Effector memory CD4-positive, alpha-beta T cell (primary cell): ENCODE results near the gene SMC2.
A peak's percentile ranks its signal among the peaks of the same experiment; 100 is the strongest.

Experiments
- DNase-seq, 3 donors: peaks; one replicate each; pipeline ENCODE4 v3.0.0-alpha.2; 2020
- H3K27ac ChIP-seq: 2 replicates; pipeline ENCODE4 v1.7.0; 2013; ENCODE audit warnings: mild to moderate bottlenecking, low read length, moderate library complexity; ENCODE audit not compliant: insufficient read depth, poor library complexity, severe bottlenecking
- H3K27me3 ChIP-seq: replicated peaks from 2 replicates; pipeline ENCODE4 v1.7.0; 2013; ENCODE audit warnings: mild to moderate bottlenecking, low read length; ENCODE audit not compliant: insufficient read depth, control insufficient read depth, poor library complexity, severe bottlenecking
- H3K36me3 ChIP-seq: 2 replicates; pipeline ENCODE4 v1.7.0; 2013; ENCODE audit warnings: mild to moderate bottlenecking, low read length, moderate library complexity; ENCODE audit not compliant: control insufficient read depth, insufficient read depth
- H3K4me1 ChIP-seq: 2 replicates; pipeline ENCODE4 v1.7.0; 2013; ENCODE audit warnings: low read length, mild to moderate bottlenecking; ENCODE audit not compliant: control insufficient read depth, insufficient read depth, poor library complexity, severe bottlenecking
- H3K4me3 ChIP-seq: 2 replicates; pipeline ENCODE4 v1.7.0; 2013; ENCODE audit warnings: low read length, low read depth, mild to moderate bottlenecking; ENCODE audit not compliant: insufficient read depth, poor library complexity, severe bottlenecking
- H3K9me3 ChIP-seq: 2 replicates; pipeline ENCODE4 v1.7.0; 2013; ENCODE audit warnings: mild to moderate bottlenecking, low read length, moderate library complexity; ENCODE audit not compliant: control insufficient read depth

The SMC2 gene

GRCh38 chr9:104094534-104095015, 466 bp downstream of the SMC2 start:
- no peaks in the 10 kb centered on the region for H3K9me3 ChIP-seq
- H3K4me1 ChIP-seq = peaks cover 6% of the 10 kb centered on the region
- H3K4me3 ChIP-seq = peak overlapping the region; percentile 79
- peak overlapping the region; percentile 92 for H3K27ac ChIP-seq
- no peaks in the 10 kb centered on the region for H3K36me3 ChIP-seq
- H3K27me3 ChIP-seq = no peaks in the 10 kb centered on the region
- DNase-seq = no peak

- no peak for DNase-seq
- H3K9me3 ChIP-seq = no peaks in the 10 kb centered on the region
- H3K27ac ChIP-seq = no peak overlapping the region
- H3K4me1 ChIP-seq = no peaks in the 10 kb centered on the region
- no peaks in the 10 kb centered on the region for H3K27me3 ChIP-seq
- H3K4me3 ChIP-seq = no peak overlapping the region
- peaks cover 5% of the 10 kb centered on the region for H3K36me3 ChIP-seq
These were observed 5.5 kb downstream of the SMC2 start for GRCh38 chr9:104099630-104100029.

- Histone ChIP-seq H3K9me3 (no peaks in the 10 kb centered on the region), H3K4me3 (no peak overlapping the region), H3K4me1 (no peaks in the 10 kb centered on the region), H3K27ac (no peak overlapping the region), H3K27me3 (no peaks in the 10 kb centered on the region), H3K36me3 (peaks cover 10% of the 10 kb centered on the region)
- no peak for DNase-seq
These were observed 10.3 kb downstream of the SMC2 start for GRCh38 chr9:104104360-104104759.

- Histone ChIP-seq H3K4me3 (no peak overlapping the region), H3K4me1 (no peaks in the 10 kb centered on the region), H3K27me3 (no peaks in the 10 kb centered on the region), H3K27ac (no peak overlapping the region), H3K36me3 (peaks cover 10% of the 10 kb centered on the region), H3K9me3 (no peaks in the 10 kb centered on the region)
- DNase-seq = no peak
These were observed 13.7 kb downstream of the SMC2 start for GRCh38 chr9:104107799-104108198.

- DNase-seq = no peak
- H3K36me3 ChIP-seq = peaks cover 10% of the 10 kb centered on the region
These were observed 14.2 kb downstream of the SMC2 start for GRCh38 chr9:104108315-104108714.

GRCh38 chr9:104110509-104110908, 16.4 kb downstream of the SMC2 start:
- no peaks in the 10 kb centered on the region for H3K27me3 ChIP-seq
- no peak overlapping the region for H3K27ac ChIP-seq
- H3K4me3 ChIP-seq = no peak overlapping the region
- H3K9me3 ChIP-seq = no peaks in the 10 kb centered on the region
- DNase-seq = no peak
- peaks cover 4% of the 10 kb centered on the region for H3K36me3 ChIP-seq
- no peaks in the 10 kb centered on the region for H3K4me1 ChIP-seq

More at GRCh38 chr9:104108315-104108714, 14.2 kb downstream of the SMC2 start:
- H3K4me3 ChIP-seq = no peak overlapping the region
- H3K9me3 ChIP-seq = no peaks in the 10 kb centered on the region
- H3K27ac ChIP-seq = no peak overlapping the region
- no peaks in the 10 kb centered on the region for H3K4me1 ChIP-seq
- no peaks in the 10 kb centered on the region for H3K27me3 ChIP-seq

GRCh38 chr9:104118916-104119315, 24.8 kb downstream of the SMC2 start:
- Histone ChIP-seq H3K4me1 (no peaks in the 10 kb centered on the region), H3K27ac (no peak overlapping the region), H3K36me3 (peaks cover 11% of the 10 kb centered on the region), H3K27me3 (no peaks in the 10 kb centered on the region), H3K9me3 (no peaks in the 10 kb centered on the region), H3K4me3 (no peak overlapping the region)
- DNase-seq = no peak

GRCh38 chr9:104121022-104121421, 26.9 kb downstream of the SMC2 start:
- no peaks in the 10 kb centered on the region for H3K27me3 ChIP-seq
- DNase-seq = no peak
- peaks cover 18% of the 10 kb centered on the region for H3K36me3 ChIP-seq
- no peak overlapping the region for H3K27ac ChIP-seq
- no peak overlapping the region for H3K4me3 ChIP-seq
- H3K9me3 ChIP-seq = no peaks in the 10 kb centered on the region
- H3K4me1 ChIP-seq = no peaks in the 10 kb centered on the region

GRCh38 chr9:104138243-104138868, 44.2 kb downstream of the SMC2 start:
- Histone ChIP-seq H3K9me3 (no peaks in the 10 kb centered on the region), H3K27me3 (no peaks in the 10 kb centered on the region), H3K27ac (no peak overlapping the region), H3K36me3 (peaks cover 17% of the 10 kb centered on the region), H3K4me1 (no peaks in the 10 kb centered on the region), H3K4me3 (no peak overlapping the region)
- no peak for DNase-seq

GRCh38 chr9:104142799-104143549, 48.9 kb downstream of the SMC2 start:
- H3K27me3 ChIP-seq = no peaks in the 10 kb centered on the region
- no peaks in the 10 kb centered on the region for H3K4me1 ChIP-seq
- H3K4me3 ChIP-seq = no peak overlapping the region
- DNase-seq = no peak
- H3K36me3 ChIP-seq = peaks cover 4% of the 10 kb centered on the region
- no peaks in the 10 kb centered on the region for H3K9me3 ChIP-seq
- H3K27ac ChIP-seq = no peak overlapping the region
